SK-N-MC (cell line): ENCODE results near the gene TACC2.
"Not testable (repeated sequence)": the region's sequence is repeated elsewhere in the genome, so short reads cannot be mapped to it uniquely, and the experiment has no call there.

Source experiments
- DNase-seq: peaks from one replicate; pipeline ENCODE4 v3.0.0-alpha.2; 2011; ENCODE audit warnings: low read depth, low spot score
- H3K27ac ChIP-seq: fragments of 200-600 bp; sonication (generic); 2 replicates; pipeline ENCODE4 v1.5.1; 2016; ENCODE audit warnings: mixed run types
- H3K36me3 ChIP-seq: fragments of 200-600 bp; sonication (generic); 2 replicates; pipeline ENCODE4 v1.6.1; 2017; ENCODE audit warnings: antibody characterized with exemption, low read length, mixed read lengths; ENCODE audit not compliant: insufficient read depth
- H3K4me3 ChIP-seq: fragments of 200-600 bp; sonication (generic); 2 replicates; pipeline ENCODE4 v1.5.1; 2016
- H3K9ac ChIP-seq: fragments of 200-600 bp; sonication (generic); 2 replicates; pipeline ENCODE4 v1.8.0; 2017; ENCODE audit warnings: mixed run types, mixed read lengths; ENCODE audit not compliant: insufficient read length
- H3K9me3 ChIP-seq: fragments of 200-600 bp; sonication (generic); 2 replicates; pipeline ENCODE4 v1.6.1; 2017; ENCODE audit warnings: low read depth, mild to moderate bottlenecking, antibody characterized with exemption, low read length, moderate library complexity, mixed read lengths
- EZH2 ChIP-seq: fragments of 200-600 bp; sonication (generic); IDR thresholded peaks from one replicate; pipeline ENCODE4 v1.6.1; 2017; ENCODE audit warnings: antibody characterized with exemption
- FOXP2 ChIP-seq: optimal IDR thresholded peaks from 2 replicates; pipeline ENCODE3; 2011; ENCODE audit warnings: mild to moderate bottlenecking, moderate library complexity; ENCODE audit not compliant: insufficient read depth; ENCODE audit errors: extremely low read length, control extremely low read depth
- POLR2AphosphoS5 ChIP-seq: IDR thresholded peaks from 2 replicates; pipeline ENCODE4 v1.6.1; 2012; ENCODE audit warnings: mild to moderate bottlenecking, low read depth, low read length, borderline replicate concordance

The TACC2 gene

GRCh38 chr10:122085423-122085911 is 96.5 kb downstream of the TACC2 start:
- H3K36me3 ChIP-seq: no peaks in the 10 kb centered on the region
- no peaks in the 10 kb centered on the region for H3K9me3 ChIP-seq
- DNase-seq: no peak
- H3K27ac ChIP-seq: no peak overlapping the region
- no peak overlapping the region for H3K9ac ChIP-seq
- H3K4me3 ChIP-seq: no peak overlapping the region
- no peak for TF ChIP-seq EZH2
- no peak for TF ChIP-seq POLR2AphosphoS5
- no peak for TF ChIP-seq FOXP2

GRCh38 chr10:122086416-122087240 is 97.7 kb downstream of the TACC2 start:
- no peak for TF ChIP-seq FOXP2
- no peak for TF ChIP-seq EZH2
- TF ChIP-seq POLR2AphosphoS5: no peak
- DNase-seq: no peak
- Histone ChIP-seq H3K27ac (no peak overlapping the region), H3K9me3 (no peaks in the 10 kb centered on the region), H3K4me3 (no peak overlapping the region), H3K9ac (no peak overlapping the region), H3K36me3 (no peaks in the 10 kb centered on the region)

- Histone ChIP-seq H3K4me3 (no peak overlapping the region), H3K9ac (no peak overlapping the region), H3K27ac (no peak overlapping the region), H3K9me3 (no peaks in the 10 kb centered on the region), H3K36me3 (no peaks in the 10 kb centered on the region)
- no peak for TF ChIP-seq POLR2AphosphoS5
- DNase-seq: no peak
Observed at GRCh38 chr10:122087436-122087835, 98.5 kb downstream of the TACC2 start.

- H3K9me3 ChIP-seq: no peaks in the 10 kb centered on the region
- H3K4me3 ChIP-seq: no peak overlapping the region
- no peak for DNase-seq
- H3K9ac ChIP-seq: no peak overlapping the region
- TF ChIP-seq POLR2AphosphoS5 (no peak), EZH2 (no peak), FOXP2 (no peak)
- H3K36me3 ChIP-seq: no peaks in the 10 kb centered on the region
- H3K27ac ChIP-seq: no peak overlapping the region
Observed at GRCh38 chr10:122089311-122090017, 100.5 kb downstream of the TACC2 start.

GRCh38 chr10:122091722-122092121 is 102.8 kb downstream of the TACC2 start:
- Histone ChIP-seq H3K9me3 (no peaks in the 10 kb centered on the region), H3K9ac (no peak overlapping the region), H3K36me3 (no peaks in the 10 kb centered on the region), H3K27ac (no peak overlapping the region), H3K4me3 (no peak overlapping the region)
- no peak for DNase-seq
- TF ChIP-seq FOXP2 (no peak), EZH2 (no peak), POLR2AphosphoS5 (no peak)

- Histone ChIP-seq H3K9ac (no peak overlapping the region), H3K9me3 (no peaks in the 10 kb centered on the region), H3K4me3 (no peak overlapping the region), H3K27ac (no peak overlapping the region), H3K36me3 (no peaks in the 10 kb centered on the region)
- no peak for DNase-seq
- TF ChIP-seq POLR2AphosphoS5 (no peak), EZH2 (no peak), FOXP2 (no peak)
Observed at GRCh38 chr10:122093076-122093475, 104.1 kb downstream of the TACC2 start.

- not testable (repeated sequence) for DNase-seq, H3K9me3 ChIP-seq, H3K27ac ChIP-seq, H3K4me3 ChIP-seq, H3K9ac ChIP-seq, H3K36me3 ChIP-seq
Observed at GRCh38 chr10:122096181-122096580, 107.2 kb downstream of the TACC2 start.

GRCh38 chr10:122096705-122097104 is 107.7 kb downstream of the TACC2 start:
- TF ChIP-seq EZH2 (no peak), POLR2AphosphoS5 (no peak), FOXP2 (no peak)
- DNase-seq: no peak
- H3K27ac ChIP-seq: no peak overlapping the region

More at GRCh38 chr10:122096705-122097104, 107.7 kb downstream of the TACC2 start:
- Histone ChIP-seq H3K9ac (no peak overlapping the region), H3K9me3 (no peaks in the 10 kb centered on the region), H3K4me3 (no peak overlapping the region), H3K36me3 (no peaks in the 10 kb centered on the region)
